ENCODE measurements around the gene KIAA1549.

DNA sequence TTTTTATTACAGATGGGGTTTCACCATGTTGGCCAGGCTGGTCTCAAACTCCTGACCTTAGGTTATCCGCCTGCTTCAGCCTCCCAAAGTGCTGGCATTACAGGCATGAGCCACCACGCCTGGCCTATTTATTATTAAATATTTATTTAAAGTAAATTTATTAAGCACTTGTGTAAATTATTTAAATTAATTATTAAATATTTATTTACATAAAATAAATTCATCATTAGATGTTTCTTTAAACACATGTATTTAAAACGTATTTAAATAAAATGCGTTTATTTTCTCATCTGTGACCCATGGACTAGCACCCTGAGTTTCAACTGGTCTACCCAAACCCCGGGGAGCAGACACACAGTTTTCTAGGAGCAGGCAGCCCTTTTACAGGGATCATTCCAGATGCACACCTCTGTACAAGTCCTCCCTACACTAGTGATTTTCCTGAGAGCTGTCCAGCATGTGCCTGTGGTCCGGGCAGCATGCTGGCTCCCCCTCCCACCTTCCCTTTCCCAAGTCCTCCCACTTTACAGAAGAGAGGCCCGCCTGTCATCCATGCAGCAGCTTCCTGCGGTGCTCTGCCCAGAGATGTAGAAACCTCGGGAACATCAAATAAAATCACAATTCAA lies 94.0 kb downstream of the KIAA1549 start:
- TF ChIP-seq, protein P1, sequence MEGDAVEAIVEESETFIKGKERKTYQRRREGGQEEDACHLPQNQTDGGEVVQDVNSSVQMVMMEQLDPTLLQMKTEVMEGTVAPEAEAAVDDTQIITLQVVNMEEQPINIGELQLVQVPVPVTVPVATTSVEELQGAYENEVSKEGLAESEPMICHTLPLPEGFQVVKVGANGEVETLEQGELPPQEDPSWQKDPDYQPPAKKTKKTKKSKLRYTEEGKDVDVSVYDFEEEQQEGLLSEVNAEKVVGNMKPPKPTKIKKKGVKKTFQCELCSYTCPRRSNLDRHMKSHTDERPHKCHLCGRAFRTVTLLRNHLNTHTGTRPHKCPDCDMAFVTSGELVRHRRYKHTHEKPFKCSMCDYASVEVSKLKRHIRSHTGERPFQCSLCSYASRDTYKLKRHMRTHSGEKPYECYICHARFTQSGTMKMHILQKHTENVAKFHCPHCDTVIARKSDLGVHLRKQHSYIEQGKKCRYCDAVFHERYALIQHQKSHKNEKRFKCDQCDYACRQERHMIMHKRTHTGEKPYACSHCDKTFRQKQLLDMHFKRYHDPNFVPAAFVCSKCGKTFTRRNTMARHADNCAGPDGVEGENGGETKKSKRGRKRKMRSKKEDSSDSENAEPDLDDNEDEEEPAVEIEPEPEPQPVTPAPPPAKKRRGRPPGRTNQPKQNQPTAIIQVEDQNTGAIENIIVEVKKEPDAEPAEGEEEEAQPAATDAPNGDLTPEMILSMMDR (IDR thresholded peaks at IDR 0.05), result no peak
- no peak for TF ChIP-seq POLR2A (IDR thresholded peaks at IDR 0.05)

All from lower leg skin (tissue), 3 donors.